A673 (cell line): ENCODE results near the gene TELO2. TPM values are rescaled to one million over a fixed set of nuclear protein-coding genes. Genes with fewer than 3 reads are reported as not detected.
"Not testable (repeated sequence)": the region's sequence is repeated elsewhere in the genome, so short reads cannot be mapped to it uniquely, and the experiment has no call there.

Experiments
- BruUV-seq: library from RNA; stranded (reverse); fragments of 400-500 nt; replicated peaks from 2 replicates; lab custom pipeline; 2021; lab: Mats Ljungman, UMichigan
- CTCF ChIA-PET: fragments of 300-600 bp; sonication (Branson Sonifier 250); formaldehyde crosslinking; loops from one replicate; lab custom pipeline; 2022; ENCODE audit warnings: antibody characterized with exemption; lab: Charles Lee
- POLR2A ChIA-PET: fragments of 300-600 bp; sonication (Branson Sonifier 250); formaldehyde crosslinking; loops from one replicate; lab custom pipeline; 2022; ENCODE audit warnings: antibody characterized with exemption; ENCODE audit not compliant: low non-redundant PET; lab: Charles Lee
- DNase-seq: peaks from one replicate; pipeline ENCODE4 v3.0.0-alpha.2; 2015; ENCODE audit warnings: low spot score
- H3K27ac ChIP-seq: fragments of 200-600 bp; sonication (generic); 2 replicates; pipeline ENCODE4 v1.5.1; 2016; ENCODE audit warnings: mixed run types, low read depth, mild to moderate bottlenecking, mixed read lengths, antibody characterized with exemption, low read length; ENCODE audit not compliant: poor library complexity, severe bottlenecking
- H3K27me3 ChIP-seq: fragments of 200-600 bp; sonication (generic); replicated peaks from 2 replicates; pipeline ENCODE4 v1.6.1; 2017; ENCODE audit warnings: mixed run types, low read depth, mild to moderate bottlenecking, mixed read lengths, antibody characterized with exemption, low read length; ENCODE audit not compliant: insufficient read depth, poor library complexity
- H3K36me3 ChIP-seq: fragments of 200-600 bp; sonication (generic); 2 replicates; pipeline ENCODE4 v1.6.1; 2016; ENCODE audit warnings: mixed run types, mild to moderate bottlenecking, mixed read lengths, antibody characterized with exemption, low read length; ENCODE audit not compliant: insufficient read depth, poor library complexity, severe bottlenecking
- H3K4me1 ChIP-seq: fragments of 200-600 bp; sonication (generic); 2 replicates; pipeline ENCODE4 v1.6.1; 2017; ENCODE audit warnings: mixed run types, mild to moderate bottlenecking, mixed read lengths, antibody characterized with exemption, low read length; ENCODE audit not compliant: insufficient read depth, poor library complexity, severe bottlenecking
- H3K4me3 ChIP-seq: fragments of 200-600 bp; sonication (generic); 2 replicates; pipeline ENCODE4 v1.5.1; 2016; ENCODE audit warnings: low read depth, mixed run types, mild to moderate bottlenecking, mixed read lengths, low read length; ENCODE audit not compliant: poor library complexity, severe bottlenecking
- H3K9me3 ChIP-seq: fragments of 200-600 bp; sonication (generic); 2 replicates; pipeline ENCODE4 v1.6.1; 2016; ENCODE audit warnings: mixed run types, low read depth, mild to moderate bottlenecking, mixed read lengths, antibody characterized with exemption, low read length; ENCODE audit not compliant: poor library complexity, severe bottlenecking
- EZH2 ChIP-seq: fragments of 200-600 bp; sonication (generic); IDR thresholded peaks from 2 replicates; pipeline ENCODE4 v1.6.1; 2017; ENCODE audit warnings: borderline replicate concordance, low read depth, mild to moderate bottlenecking, mixed read lengths, antibody characterized with exemption, low read length; ENCODE audit not compliant: poor library complexity, severe bottlenecking
- intact Hi-C: fragments of 100-400 bp; cut with micrococcal nuclease; formaldehyde crosslinking; loops from one replicate; pipeline ENCODE4 v1.10.0; 2022; ENCODE audit not compliant: unreplicated experiment
- total RNA-seq: library from RNA; stranded (reverse); gene quantifications from 2 replicates; pipeline ENCODE4 v1.2.3, GENCODE V29; 2021
- TF ChIP-seq, protein P1 (sequence below): fragments of 300-800, 200-600 bp; sonication (generic); conservative IDR thresholded peaks from 2 replicates; pipeline ENCODE4 v1.5.1; 2017; ENCODE audit warnings: low read depth, mild to moderate bottlenecking, antibody characterized with exemption, low read length, moderate library complexity, mixed read lengths

TELO2 gene
- total RNA-seq, 1 experiment from 2014 or later, result 67.0 TPM

- TF ChIP-seq, protein P1, sequence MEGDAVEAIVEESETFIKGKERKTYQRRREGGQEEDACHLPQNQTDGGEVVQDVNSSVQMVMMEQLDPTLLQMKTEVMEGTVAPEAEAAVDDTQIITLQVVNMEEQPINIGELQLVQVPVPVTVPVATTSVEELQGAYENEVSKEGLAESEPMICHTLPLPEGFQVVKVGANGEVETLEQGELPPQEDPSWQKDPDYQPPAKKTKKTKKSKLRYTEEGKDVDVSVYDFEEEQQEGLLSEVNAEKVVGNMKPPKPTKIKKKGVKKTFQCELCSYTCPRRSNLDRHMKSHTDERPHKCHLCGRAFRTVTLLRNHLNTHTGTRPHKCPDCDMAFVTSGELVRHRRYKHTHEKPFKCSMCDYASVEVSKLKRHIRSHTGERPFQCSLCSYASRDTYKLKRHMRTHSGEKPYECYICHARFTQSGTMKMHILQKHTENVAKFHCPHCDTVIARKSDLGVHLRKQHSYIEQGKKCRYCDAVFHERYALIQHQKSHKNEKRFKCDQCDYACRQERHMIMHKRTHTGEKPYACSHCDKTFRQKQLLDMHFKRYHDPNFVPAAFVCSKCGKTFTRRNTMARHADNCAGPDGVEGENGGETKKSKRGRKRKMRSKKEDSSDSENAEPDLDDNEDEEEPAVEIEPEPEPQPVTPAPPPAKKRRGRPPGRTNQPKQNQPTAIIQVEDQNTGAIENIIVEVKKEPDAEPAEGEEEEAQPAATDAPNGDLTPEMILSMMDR, result no peak
- no peak for TF ChIP-seq EZH2
- H3K4me3 ChIP-seq, result no peak overlapping the region
- no peak overlapping the region for H3K27ac ChIP-seq
- ChIA-PET CTCF (no interaction called here), POLR2A (no interaction called here)
- intact Hi-C loops, result no loop called here
- no peaks in the 10 kb centered on the region for H3K9me3 ChIP-seq
- no peaks in the 10 kb centered on the region for H3K27me3 ChIP-seq
- H3K36me3 ChIP-seq, result no peaks in the 10 kb centered on the region
- H3K4me1 ChIP-seq, result peaks cover 11% of the 10 kb centered on the region
- no TSS peak for BruUV-seq
- no peak for DNase-seq
Observed at GRCh38 chr16:1477033-1477432, 16.1 kb upstream of the TELO2 start.

GRCh38 chr16:1478937-1479336 lies 14.2 kb upstream of the TELO2 start:
- not testable (repeated sequence) for BruUV-seq

DNA sequence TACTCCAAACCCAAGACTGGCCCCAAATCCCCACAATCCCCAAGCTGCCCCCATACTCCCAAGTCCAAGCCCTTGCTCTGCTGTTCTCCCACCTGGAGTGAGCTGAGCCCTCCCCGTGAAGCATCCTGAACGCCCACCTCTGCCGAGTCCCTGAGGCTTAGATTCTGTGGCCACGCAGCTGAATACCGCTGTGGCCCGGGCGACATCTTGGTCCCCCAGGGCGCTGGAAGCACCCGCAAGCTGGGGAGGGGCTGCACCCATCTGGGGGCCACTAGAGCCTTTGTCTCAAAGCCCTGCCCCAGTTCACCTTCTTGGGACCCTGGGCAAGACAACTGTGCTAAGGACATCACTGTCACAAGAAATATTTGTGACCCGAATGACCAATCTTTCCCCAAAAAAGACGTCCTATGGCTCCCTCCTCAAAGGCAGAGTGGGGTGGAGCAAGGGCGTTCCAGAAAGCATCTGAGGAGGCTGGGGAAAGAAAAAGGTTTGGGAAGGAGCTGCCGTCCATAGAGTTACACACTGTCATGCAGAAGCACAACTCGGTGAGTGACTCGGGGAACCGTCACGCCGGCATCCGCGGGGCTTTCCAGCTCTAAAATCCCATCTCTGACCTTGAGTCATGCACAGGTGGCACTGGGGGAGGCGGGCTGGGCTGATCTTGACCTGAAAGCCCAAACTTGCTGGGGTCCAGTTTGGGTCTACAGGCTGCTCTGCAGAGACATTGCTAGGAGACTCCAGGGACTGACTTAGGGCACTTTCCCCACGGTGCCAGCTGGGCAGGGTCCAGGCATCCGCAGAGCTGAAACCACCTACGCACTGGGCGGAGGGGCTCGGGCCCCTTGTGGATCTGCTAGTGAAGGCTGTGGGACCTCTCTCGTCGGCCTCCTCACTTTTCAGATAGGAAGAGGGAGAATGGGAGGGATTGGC lies 11.0 kb upstream of the TELO2 start:
- Histone ChIP-seq H3K9me3 (no peaks in the 10 kb centered on the region), H3K27ac (no peak overlapping the region), H3K36me3 (no peaks in the 10 kb centered on the region), H3K4me3 (no peak overlapping the region), H3K27me3 (no peaks in the 10 kb centered on the region), H3K4me1 (no peaks in the 10 kb centered on the region)
- TF ChIP-seq, protein P1, result no peak
- no peak for TF ChIP-seq EZH2
- BruUV-seq, result no TSS peak
- CTCF ChIA-PET, result no interaction called here
- intact Hi-C loops, result no loop called here
- POLR2A ChIA-PET, result no interaction called here
- DNase-seq, result no peak

More at GRCh38 chr16:1478937-1479336, 14.2 kb upstream of the TELO2 start:
- CTCF ChIA-PET, DNase-seq, H3K36me3 ChIP-seq, H3K4me3 ChIP-seq, H3K4me1 ChIP-seq, intact Hi-C loops, POLR2A ChIA-PET, H3K27me3 ChIP-seq, H3K27ac ChIP-seq, H3K9me3 ChIP-seq: not testable (repeated sequence)
